Posterior cingulate gyrus (tissue), 11 donors: Measurements from ENCODE around the gene RAB12.
"Not testable (repeated sequence)": the region's sequence is repeated elsewhere in the genome, so short reads cannot be mapped to it uniquely, and the experiment has no call there.

ENCODE experiments used
- DNase-seq, 10 donors: peaks; one replicate each; pipeline versions ENCODE4 v3.0.0 to v3.0.0-alpha.2; 2020 to 2021; ENCODE audit warnings: mixed read lengths in 3 of 10
- intact Hi-C: fragments of 100-400 bp; cut with DNase I; formaldehyde crosslinking; loops from one replicate; pipeline ENCODE4 v1.15.1; 2023

Gene RAB12

GRCh38 chr18:8635087-8635486, 25.9 kb downstream of the RAB12 start:
- intact Hi-C loops, result no loop called here
- DNase-seq, result no peak

- intact Hi-C loops, result no loop called here
- no peak for DNase-seq
These were observed 30.5 kb downstream of the RAB12 start for GRCh38 chr18:8639762-8640161.

GRCh38 chr18:8643326-8643878, 34.2 kb downstream of the RAB12 start:
- intact Hi-C loops, result no loop called here
- DNase-seq, result no peak

- intact Hi-C loops, result not testable (repeated sequence)
These were observed 38.1 kb downstream of the RAB12 start for GRCh38 chr18:8647359-8647758.

GRCh38 chr18:8651478-8652261, 42.4 kb downstream of the RAB12 start:
- DNase-seq, intact Hi-C loops: not testable (repeated sequence)

More at GRCh38 chr18:8647359-8647758, 38.1 kb downstream of the RAB12 start:
- DNase-seq, result not testable (repeated sequence)

- intact Hi-C loops, result loop anchor here (2.0 kb wide), 1 partner anchor 334 kb away; no protein-coding TSS in a partner anchor
- no peak for DNase-seq
These were observed 45.5 kb downstream of the RAB12 start for GRCh38 chr18:8654503-8655451.

- DNase-seq, result no peak
- intact Hi-C loops, result no loop called here
These were observed 47.0 kb downstream of the RAB12 start for GRCh38 chr18:8656232-8656631.

GRCh38 chr18:8657050-8657820, 48.0 kb downstream of the RAB12 start:
- DNase-seq, result no peak
- intact Hi-C loops, result no loop called here

GRCh38 chr18:8657873-8658470, 48.7 kb downstream of the RAB12 start:
- peak in 1 of 10 donors; percentile 76 for DNase-seq
- intact Hi-C loops, result no loop called here

- DNase-seq, result no peak
- intact Hi-C loops, result no loop called here
These were observed 49.7 kb downstream of the RAB12 start for GRCh38 chr18:8658858-8659485.

- intact Hi-C loops, result no loop called here
- DNase-seq, result no peak
These were observed 50.5 kb downstream of the RAB12 start for GRCh38 chr18:8659609-8660242.

- DNase-seq, result no peak
- intact Hi-C loops, result no loop called here
These were observed 51.1 kb downstream of the RAB12 start for GRCh38 chr18:8660316-8660715.

- intact Hi-C loops, result no loop called here
- DNase-seq, result no peak
These were observed 52.7 kb downstream of the RAB12 start for GRCh38 chr18:8661754-8662559.

- no peak for DNase-seq
These were observed 53.5 kb downstream of the RAB12 start for GRCh38 chr18:8662560-8663255.

GRCh38 chr18:8667846-8668245, 58.6 kb downstream of the RAB12 start:
- no peak for DNase-seq
- intact Hi-C loops, result no loop called here

More at GRCh38 chr18:8662560-8663255, 53.5 kb downstream of the RAB12 start:
- intact Hi-C loops, result no loop called here

- DNase-seq, result no peak
These were observed 59.1 kb downstream of the RAB12 start for GRCh38 chr18:8668381-8668780.

GRCh38 chr18:8669571-8669970, 60.3 kb downstream of the RAB12 start:
- intact Hi-C loops, result no loop called here
- DNase-seq, result no peak

More at GRCh38 chr18:8668381-8668780, 59.1 kb downstream of the RAB12 start:
- intact Hi-C loops, result no loop called here
